Measurements from ENCODE around the gene GPR152.

GPR152 gene

GRCh38 chr11:67465189-67465510 is 12.6 kb upstream of the GPR152 start:
- DNase-seq (ENCODE audit: low read depth), result no peak

GRCh38 chr11:67464411-67465188 is 12.1 kb upstream of the GPR152 start:
- peak; percentile 91 for DNase-seq (ENCODE audit: low read depth)

GRCh38 chr11:67463680-67464410 is 11.3 kb upstream of the GPR152 start:
- no peak for DNase-seq (ENCODE audit: low read depth)

- DNase-seq (ENCODE audit: low read depth), result no peak
Measured at GRCh38 chr11:67463186-67463585, 10.7 kb upstream of the GPR152 start.

GRCh38 chr11:67458266-67458665 is 5.7 kb upstream of the GPR152 start:
- DNase-seq (ENCODE audit: low read depth), result no peak

- DNase-seq (ENCODE audit: low read depth), result no peak
Measured at GRCh38 chr11:67457453-67457852, 4.9 kb upstream of the GPR152 start.

- no peak for DNase-seq (ENCODE audit: low read depth)
Measured at GRCh38 chr11:67456068-67456705, 3.7 kb upstream of the GPR152 start.

GRCh38 chr11:67455054-67455453 is 2.5 kb upstream of the GPR152 start, which contains the start of gene CABP4:
Gene CABP4, plus strand, starts transcription at chr11:67455354. Its CDS starts 70 bp downstream, at chr11:67455424.
- DNase-seq (ENCODE audit: low read depth), result no peak

- DNase-seq (ENCODE audit: low read depth), result no peak
Measured at GRCh38 chr11:67453816-67454732, 1.5 kb upstream of the GPR152 start.

- DNase-seq (ENCODE audit: low read depth), result no peak
Measured at GRCh38 chr11:67451658-67451976, 912 bp downstream of the GPR152 start.

GRCh38 chr11:67450796-67451657 is 1.5 kb downstream of the GPR152 start:
- DNase-seq (ENCODE audit: low read depth), result no peak

- no peak for DNase-seq (ENCODE audit: low read depth)
Measured at GRCh38 chr11:67449116-67449844, 3.2 kb downstream of the GPR152 start.

- DNase-seq (ENCODE audit: low read depth), result no peak
Measured at GRCh38 chr11:67448220-67448609, 4.3 kb downstream of the GPR152 start.

GRCh38 chr11:67445515-67445914 is 7.0 kb downstream of the GPR152 start:
- DNase-seq (ENCODE audit: low read depth), result no peak

GRCh38 chr11:67442504-67443404 is 9.8 kb downstream of the GPR152 start:
- no peak for DNase-seq (ENCODE audit: low read depth)

GRCh38 chr11:67441731-67442351 is 10.7 kb downstream of the GPR152 start:
- DNase-seq (ENCODE audit: low read depth), result no peak

GRCh38 chr11:67441098-67441563 is 11.4 kb downstream of the GPR152 start:
- no peak for DNase-seq (ENCODE audit: low read depth)

GRCh38 chr11:67440229-67441097 is 12.1 kb downstream of the GPR152 start:
- no peak for DNase-seq (ENCODE audit: low read depth)

All from T-helper 22 cell (primary cell).